NCI-H2171 treated with DMSO at 0.1 percent for 48 hours (cell line): ENCODE measurements around the gene OPHN1.
A peak's percentile ranks its signal among the peaks of the same experiment; 100 is the strongest.

Experiments used
- DNase-seq: peaks from one replicate; lab custom pipeline; 2025; lab: John Stamatoyannopoulos, UW

OPHN1 gene

DNA sequence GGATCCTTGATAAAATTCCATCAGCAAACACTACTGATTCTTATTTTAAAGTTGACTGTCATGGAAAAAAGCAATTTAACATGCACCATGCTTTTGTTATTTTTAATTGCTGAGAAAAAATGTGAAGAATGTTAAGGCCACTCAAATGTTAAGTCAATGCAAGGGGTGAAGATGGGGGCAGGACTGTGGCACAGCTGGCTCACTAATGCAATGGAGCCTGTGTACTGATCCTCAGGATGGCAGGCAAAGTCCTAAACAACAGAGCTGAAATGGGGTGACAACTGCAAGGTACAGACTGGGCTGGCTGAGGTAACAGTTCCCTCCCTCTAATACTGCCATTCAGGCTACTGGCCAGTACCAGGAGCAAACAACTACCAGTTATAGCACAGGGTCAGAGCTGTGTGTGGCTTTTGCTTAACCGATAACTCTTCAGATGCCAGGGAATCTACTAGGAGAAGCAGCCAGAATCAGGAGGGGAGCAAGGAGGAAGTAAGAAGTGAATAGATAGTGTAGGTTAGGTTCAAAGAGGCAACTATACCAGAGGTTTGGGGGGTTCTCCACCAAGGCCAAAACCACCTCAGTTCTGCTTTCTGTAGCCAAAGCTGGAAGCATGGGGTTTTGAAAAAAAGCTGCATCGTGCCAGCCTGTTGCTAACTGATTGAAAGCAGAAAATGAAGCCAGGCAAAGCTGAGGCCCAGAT is 372.6 kb downstream of the OPHN1 start:
- DNase-seq, result no peak

DNA sequence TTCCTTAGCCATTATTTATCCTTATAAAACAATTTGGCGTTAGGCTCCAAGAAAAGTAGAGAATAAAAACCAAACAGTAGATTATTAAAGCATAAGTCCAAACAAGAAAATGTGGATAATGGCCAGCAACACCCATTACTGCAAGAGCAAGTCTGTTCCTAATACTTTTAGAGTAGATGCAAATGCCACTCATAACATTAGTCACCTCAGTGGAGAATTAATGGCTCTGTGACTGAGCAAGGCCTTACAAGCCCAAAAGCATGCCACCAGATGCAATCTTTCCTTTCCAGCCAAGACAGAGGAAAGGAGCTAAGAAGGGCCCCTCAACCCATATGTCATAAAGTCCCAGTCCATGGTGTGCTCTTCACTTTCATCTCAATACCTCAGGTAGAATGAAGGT is 373.8 kb downstream of the OPHN1 start:
- no peak for DNase-seq

DNA sequence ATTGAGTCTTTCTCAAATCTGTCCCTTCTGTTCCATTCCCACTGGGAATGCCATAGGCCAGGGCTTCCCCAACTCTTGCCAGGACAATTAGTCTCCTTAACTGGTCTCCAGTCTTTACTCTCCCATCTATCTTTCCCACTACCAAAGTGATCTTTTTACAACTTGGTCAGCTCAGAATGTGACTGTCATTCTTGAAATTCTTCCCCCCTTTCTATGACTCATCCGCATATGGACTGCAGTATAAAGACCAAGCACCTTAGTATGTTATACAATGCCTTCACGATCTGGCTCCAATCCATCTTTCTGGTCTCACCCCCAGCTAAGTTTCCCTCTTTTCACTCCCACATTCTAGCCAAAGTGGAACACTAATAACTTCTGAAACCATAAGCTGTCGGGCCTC is 383.8 kb downstream of the OPHN1 start:
- no peak for DNase-seq

DNA sequence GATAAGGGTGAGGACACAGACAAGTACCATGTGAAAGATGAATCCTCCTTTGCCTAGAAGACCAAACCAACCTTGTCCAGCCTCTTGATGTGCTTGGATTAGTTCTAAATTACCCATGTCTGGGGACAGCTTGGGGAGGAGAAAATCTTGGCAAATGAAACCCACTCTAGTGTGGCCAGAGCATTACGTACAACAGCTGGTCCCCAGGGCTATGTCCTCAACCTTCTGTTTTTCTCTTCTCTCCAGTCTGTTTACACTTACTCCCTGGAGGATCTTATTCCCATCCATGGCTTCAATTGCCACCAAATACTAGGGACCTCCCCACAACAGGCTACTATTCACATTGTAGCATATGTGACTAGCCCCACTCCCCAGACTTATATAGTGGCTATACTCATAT is 384.5 kb downstream of the OPHN1 start:
- peak; percentile 5 for DNase-seq

DNA sequence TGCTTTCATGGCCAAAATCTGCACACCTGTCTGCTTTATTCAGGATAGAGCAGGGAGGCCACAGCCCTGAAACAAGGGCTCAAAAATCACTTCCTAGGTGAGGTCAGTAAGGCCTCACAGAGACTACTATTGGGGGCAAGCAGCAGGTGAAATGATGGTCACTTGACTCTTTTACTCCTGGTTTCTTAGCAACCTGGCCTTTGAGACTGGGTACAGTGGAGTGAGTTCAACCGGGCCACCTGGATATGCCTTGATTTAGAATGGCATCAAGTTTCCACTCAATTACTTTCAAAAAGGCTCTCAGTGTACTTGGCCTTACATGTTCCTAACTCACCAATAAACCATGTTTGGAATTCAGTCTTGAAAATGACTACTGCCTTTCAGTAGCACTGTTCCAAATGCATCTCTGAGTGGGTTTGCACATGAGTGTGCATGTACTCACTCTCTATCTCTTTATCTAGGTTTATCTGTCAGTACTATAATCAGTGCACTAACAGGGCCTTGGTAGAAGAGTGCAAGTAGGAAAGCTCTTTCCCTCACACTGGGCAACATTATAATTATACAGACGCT is 388.2 kb downstream of the OPHN1 start:
- DNase-seq, result peak; percentile 25

DNA sequence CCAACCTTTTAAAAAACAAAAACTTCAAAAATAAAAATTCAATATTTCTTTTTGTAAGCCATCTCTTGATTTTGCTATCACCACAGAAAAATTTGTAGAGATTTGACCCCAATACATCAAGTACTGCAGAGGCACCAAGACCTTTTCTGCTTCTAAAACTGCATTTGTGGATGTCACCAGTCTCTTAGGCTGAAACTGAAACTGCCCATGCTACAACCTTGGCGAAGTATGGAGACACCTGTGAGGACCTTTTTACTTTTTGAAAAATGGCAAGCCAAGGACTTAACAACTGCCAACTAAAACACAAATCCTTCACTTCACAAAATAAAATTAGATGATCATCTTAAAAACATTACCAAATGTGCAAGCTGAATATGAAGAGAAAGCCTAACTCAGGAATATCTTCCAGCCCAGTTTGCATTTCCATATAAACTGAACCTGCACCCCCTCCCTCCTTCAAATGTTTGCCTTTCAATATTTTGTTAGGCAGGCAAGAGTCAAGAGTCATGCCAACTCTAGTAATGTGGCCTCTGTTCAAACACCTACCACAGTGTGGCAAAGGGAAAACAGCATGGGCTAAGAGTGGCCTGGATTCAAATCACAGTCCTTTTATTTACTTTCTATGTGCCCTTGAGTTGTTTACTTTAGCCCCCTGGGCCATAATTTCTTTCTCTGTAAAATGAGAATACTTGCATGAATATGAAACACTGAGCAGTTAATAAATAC is 389.4 kb downstream of the OPHN1 start:
- DNase-seq, result no peak

DNA sequence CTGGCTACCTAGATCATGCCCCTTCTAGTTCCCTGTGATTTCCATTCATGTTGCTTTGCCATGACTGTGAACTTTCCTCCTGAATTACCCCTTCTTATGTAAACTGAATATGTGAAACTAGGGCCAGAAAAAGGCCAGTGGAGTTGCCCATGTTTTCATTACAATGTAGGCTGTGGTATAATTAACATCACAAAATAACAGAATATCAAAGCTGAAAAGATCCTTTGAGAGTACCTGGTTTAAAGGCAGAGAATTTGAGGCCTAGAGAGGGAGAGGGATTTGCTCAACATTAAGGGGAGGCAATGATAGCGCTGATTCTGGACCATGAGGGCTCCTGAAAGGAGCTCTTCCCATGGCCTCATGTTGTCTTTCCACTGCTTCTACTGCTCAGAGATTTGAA is 392.2 kb downstream of the OPHN1 start:
- DNase-seq, result no peak

DNA sequence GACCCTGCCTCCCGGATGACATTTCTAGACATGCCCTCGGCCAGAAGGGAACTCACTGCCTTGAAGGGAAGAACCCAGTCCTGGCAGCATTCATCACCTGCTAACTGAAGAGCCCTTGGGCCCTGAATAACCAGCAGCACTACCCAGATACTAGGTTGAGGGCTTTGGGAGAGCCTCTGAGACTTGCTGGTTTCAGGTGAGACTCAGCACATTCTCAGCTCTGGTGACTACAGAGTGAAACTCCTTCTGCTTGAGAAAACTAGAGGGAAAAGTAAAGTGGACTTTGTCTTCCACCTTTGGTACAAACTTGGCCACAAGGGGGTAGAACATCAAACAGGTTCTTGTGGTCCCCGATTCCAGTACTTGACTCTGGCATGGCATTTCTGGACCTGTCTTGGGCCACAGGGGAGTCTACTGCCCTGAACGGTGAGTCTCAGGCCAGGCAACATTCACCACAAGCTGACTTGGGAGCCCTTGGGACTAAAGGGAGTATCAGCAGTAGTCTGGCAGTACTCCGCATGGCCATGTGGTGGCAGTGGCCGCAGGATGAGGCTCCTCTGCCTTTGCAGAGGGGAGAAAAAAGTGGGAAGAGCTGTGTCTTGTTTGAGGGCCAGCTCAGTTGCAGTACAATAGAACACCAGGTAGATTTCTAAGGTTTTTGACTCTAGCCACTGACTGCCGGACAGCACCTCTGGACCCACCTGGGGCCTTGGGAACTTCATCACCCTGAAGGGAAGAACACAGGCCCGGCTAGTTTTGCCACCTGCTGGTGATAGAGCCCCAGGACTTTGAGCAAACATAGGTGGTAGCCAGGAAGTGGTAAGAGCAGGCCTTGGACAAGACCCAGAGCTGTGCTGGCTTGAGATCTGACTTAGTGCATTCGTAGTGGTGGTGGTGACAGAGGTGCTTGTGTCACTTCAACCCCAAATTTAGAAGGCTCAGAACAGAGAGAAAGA is 414.8 kb downstream of the OPHN1 start:
- no peak for DNase-seq

DNA sequence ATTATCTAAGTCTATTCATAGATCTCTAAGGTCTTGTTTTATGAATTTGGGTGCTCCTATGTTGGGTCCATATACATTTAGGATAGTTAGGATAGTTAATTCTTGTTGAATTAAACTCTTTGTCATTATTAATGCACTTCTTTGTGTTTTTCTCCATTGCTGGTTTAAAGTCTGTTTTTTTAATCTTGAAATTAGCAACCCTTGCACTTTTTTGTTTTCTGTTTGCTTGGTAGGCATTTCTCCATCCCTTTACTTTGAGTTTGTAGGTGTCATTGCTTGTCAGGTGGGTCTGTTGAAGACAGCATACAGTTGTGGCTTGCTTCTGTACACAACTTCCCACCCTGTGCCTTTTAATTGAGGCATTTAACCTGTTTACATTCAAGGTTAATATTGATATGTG is 434.8 kb downstream of the OPHN1 start:
- no peak for DNase-seq
